Measurements from ENCODE around the gene DYNAP.

Gene DYNAP, protein sequence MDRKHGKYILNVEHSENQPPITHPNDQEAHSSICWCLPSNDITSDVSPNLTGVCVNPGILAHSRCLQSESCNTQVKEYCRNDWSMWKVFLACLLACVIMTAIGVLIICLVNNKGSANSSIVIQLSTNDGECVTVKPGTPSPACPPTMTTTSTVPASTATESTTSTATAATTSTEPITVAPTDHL

GRCh38 chr18:54590945-54591344 lies at the start of gene DYNAP:
DYNAP (plus strand) TSS chr18:54591245; CDS start chr18:54591283, 38 bp downstream.
- no peak for DNase-seq (ENCODE audit: low read depth in 2 of 2)

DNA sequence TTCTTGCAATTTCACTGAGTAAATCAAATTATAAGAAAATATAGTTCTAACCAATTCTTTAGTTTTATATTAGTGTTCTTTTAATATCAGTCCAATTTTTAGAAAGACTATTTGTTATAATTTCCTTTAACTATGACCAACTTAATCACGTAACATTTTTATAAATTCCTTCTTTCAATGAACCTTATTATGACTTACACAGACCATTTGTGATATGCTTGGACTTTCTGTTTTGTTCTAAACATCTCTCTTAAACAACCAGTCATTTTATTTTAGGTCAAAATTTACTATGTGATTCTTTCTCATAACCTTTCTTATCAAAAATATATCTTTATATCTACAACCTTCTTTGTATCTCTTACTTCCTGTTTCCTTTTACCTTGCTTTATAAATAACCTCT lies 39.5 kb upstream of the DYNAP start:
- no peak for DNase-seq (ENCODE audit: low read depth in 2 of 2)

- DNase-seq (ENCODE audit: low read depth in 2 of 2), result no peak
Observed at GRCh38 chr18:54555286-54555685, 35.8 kb upstream of the DYNAP start.

DNA sequence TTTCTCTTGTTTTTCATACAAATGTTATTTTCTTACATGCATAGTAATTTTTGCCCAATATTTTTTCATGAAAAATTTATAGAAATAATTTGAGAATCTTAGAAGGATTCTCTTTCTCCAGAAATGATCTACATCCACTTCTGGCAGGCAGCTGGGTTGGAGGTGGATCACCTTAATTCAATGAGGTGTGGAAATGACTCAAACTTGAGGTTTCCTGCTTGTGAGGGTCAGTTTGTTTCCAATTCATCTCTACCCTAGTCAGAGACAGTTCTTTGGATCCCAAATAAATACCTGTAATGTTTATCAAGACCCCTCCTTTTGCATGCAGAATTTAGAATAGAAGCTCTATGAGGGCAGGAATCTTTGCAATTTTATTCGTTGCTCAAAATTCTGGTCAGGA lies 35.0 kb upstream of the DYNAP start:
- no peak for DNase-seq (ENCODE audit: low read depth in 2 of 2)

DNA sequence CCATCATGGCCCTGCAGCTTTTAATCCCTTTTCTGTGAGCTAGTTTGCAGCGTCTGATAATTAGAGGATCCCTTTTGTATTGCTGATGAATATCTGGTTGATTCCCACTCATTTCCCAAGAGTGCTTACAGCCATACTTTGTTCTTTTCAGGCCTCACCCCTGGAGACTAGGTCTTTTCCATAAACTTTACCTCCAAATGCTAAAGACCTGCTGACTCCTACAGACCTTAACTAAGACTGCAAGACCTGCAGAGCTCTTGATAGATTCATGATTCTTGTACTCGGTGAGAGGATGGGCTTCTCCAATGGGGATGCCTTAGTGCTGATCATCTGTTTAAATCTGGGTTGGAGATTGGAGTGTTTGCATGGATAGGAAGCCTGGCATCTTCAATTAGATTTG lies 33.1 kb upstream of the DYNAP start:
- DNase-seq (ENCODE audit: low read depth in 2 of 2), result no peak

DNA sequence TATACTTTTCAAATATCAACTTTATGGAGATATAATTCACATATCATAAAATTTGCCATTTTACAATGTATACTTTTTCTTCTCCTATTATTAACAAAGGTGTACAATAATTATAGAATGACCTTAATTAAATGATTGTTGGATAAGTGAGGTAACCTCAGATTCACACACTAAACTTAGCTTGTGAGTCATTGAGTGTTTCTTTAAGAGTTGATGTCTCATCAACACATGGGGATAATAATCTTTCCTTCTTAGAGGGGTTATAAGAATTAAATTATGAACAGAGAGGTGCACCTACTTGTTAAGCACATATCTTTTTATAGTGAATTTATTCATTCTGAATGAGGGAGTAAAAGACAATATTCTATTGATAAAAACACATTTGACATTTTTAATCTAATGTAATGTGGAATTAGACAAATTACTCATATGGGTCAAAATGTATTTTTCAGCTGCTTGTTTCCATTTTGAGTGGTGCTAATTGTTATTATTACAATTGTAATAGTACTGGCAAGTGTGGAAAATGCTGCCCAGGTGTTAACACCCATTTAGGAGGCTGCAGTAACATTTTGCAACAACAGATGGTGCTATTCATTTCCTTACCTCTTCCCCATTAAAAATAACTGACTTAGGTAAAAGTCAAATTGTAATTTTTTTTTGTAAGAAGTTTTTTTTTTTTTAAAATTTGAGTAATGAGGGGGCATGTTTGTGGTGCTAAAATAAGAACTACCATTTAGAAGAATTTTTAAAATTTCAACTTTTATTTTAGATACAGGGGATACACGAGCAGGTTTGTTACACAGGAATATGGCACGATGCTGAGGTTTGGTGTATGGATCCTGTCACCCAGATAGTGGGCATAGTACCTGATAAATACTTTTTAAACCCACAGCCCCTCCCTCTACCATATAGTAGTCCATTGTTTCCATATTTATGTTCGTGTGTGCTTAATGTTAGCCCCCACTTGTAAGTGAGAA lies 32.1 kb upstream of the DYNAP start:
- no peak for DNase-seq (ENCODE audit: low read depth in 2 of 2)

GRCh38 chr18:54561706-54562267 lies 29.3 kb upstream of the DYNAP start:
- DNase-seq (ENCODE audit: low read depth in 2 of 2), result no peak

GRCh38 chr18:54580202-54580729 lies 10.8 kb upstream of the DYNAP start:
- no peak for DNase-seq (ENCODE audit: low read depth in 2 of 2)

- DNase-seq (ENCODE audit: low read depth in 2 of 2), result no peak
Observed at GRCh38 chr18:54584065-54584464, 7.0 kb upstream of the DYNAP start.

GRCh38 chr18:54585743-54586142 lies 5.3 kb upstream of the DYNAP start:
- no peak for DNase-seq (ENCODE audit: low read depth in 2 of 2)

GRCh38 chr18:54604211-54604610 lies 13.2 kb downstream of the DYNAP start:
- no peak for DNase-seq (ENCODE audit: low read depth in 2 of 2)

GRCh38 chr18:54606835-54607212 lies 15.8 kb downstream of the DYNAP start:
- DNase-seq (ENCODE audit: low read depth in 2 of 2), result no peak

DNA sequence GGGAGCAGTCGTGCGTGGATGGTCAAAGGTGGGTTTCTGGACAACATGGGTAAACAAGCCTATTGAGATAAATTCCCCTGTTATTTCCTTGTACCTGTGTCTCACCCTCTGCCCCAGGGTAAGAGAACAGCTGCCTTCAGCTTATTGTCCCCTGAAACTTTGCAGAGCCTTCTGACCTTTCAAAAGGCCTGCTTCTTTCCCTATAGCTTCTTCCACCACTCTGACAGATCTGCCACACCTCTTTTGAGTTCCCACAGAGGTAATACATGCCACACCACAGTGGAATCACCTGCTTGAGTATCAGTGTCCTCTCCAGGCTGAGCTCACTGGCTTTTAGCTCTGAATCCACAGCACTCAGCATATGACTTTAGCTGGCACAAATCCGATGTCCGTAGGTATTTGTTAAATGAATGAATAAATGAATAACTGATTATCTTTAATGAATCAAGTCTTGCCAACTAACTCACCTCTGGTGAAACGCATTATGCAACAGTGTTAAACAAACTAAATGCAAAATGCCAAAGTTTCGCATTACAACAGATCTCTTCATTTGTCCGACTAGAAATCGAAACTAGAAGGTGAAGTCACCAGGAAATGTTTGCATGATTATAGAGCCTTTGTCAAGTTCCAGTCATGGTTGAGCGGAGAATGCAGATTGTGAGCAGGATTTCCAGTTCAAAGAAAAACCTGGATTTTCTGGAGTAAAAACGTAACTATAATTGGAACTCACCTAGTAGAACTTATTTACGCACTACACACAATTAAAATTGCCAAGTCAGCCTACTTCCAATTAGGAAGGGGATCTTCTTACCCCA lies 16.4 kb downstream of the DYNAP start:
- no peak for DNase-seq (ENCODE audit: low read depth in 2 of 2)

DNA sequence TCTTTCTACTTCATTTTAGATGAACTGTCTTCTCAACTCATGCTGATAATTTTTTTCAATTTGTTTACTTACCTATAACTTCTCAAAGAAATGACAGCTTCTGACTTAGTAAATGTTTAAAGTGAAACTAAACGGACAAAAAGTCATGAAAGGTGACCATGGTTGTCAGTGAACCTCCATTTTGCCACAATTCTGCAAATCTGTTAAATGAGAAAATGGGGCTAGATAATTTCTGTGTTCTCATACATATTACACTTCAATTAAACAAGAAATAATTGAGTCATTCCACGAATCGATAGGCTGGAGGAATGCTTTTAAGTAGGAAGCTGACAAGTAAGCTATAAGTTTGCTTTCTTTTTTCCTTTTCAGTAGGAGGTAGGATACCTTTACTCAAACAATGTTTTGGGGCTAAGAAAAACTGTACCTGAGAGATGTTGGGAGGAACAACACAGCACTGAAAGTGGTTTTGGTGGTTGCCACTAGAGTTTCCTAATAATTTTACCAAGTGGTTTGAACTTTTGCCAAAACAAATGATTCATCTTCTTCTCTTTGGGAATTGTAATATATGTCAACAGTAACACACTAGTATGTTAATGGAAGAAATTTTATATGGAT lies 17.1 kb downstream of the DYNAP start:
- no peak for DNase-seq (ENCODE audit: low read depth in 2 of 2)

GRCh38 chr18:54611816-54612215 lies 20.8 kb downstream of the DYNAP start:
- no peak for DNase-seq (ENCODE audit: low read depth in 2 of 2)

DNA sequence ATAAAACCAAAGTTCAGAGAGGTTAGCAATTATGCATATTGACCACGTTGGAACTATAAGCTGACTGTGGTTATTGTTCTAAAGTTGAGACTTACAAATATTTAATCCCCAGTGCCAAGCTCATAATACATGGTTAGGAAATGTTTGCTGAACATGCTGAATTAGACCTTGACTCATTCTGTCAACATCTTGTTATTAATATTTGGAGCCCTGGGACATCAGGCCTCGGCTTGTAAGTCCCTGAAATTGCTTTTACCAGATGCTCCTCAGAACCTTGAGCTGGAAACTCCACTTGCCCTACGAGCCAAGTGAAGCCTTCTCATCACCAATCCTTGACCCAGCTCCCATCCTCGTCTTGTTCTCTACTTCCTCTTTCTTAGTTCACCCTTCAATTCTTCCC lies 21.2 kb downstream of the DYNAP start:
- DNase-seq (ENCODE audit: low read depth in 2 of 2), result no peak

DNA sequence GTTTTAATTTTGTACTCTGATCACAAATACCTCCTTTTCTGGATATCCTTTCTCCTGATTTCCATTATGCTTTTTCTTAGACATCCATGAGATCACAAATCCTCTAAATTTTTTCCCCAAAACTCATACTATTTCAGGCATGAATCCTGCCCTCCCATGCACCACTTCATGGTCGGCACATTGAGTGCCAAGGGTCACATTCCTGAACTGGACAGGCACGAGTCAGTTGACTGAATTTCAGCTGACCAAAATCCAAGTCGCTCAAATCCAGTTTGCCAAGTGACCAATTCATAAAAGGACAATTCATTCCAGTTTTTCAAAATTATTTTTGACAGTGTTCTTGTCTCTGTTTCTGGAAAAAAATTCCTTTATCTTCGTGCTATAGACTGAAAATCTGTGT lies 22.1 kb downstream of the DYNAP start:
- DNase-seq (ENCODE audit: low read depth in 2 of 2), result no peak

DNA sequence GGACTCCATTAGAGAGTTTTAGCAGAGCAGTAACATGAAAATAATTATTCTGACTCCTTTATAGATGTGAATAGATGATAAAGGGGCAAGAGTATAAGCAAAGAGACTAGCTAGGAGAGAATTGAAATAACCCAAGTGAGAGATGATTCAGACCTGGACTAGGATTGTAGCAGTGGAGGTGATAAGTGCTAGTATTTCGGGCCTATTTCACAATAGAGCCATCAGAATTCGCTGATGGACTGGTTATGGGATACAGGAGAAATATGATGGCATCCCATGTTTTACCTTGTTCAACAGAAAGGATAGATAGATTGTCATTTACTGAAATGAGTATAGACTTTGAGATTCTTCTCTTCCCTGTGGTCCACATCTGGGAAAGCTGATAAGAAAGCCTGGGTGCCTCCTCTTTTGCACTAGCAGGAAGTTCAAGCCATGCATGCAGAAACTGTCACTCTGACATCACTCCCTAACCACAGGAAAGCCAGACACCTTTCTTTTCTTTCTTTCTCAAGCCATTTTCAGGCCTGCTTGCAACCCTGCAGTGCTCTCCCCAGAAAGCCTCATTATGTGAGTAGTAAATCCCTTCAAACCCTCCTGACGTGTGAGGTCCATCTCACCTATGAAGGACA lies 25.3 kb downstream of the DYNAP start:
- DNase-seq (ENCODE audit: low read depth in 2 of 2), result no peak

- DNase-seq (ENCODE audit: low read depth in 2 of 2), result no peak
Observed at GRCh38 chr18:54622084-54622483, 31.0 kb downstream of the DYNAP start.

GRCh38 chr18:54626779-54627178 lies 35.7 kb downstream of the DYNAP start:
- no peak for DNase-seq (ENCODE audit: low read depth in 2 of 2)

- DNase-seq (ENCODE audit: low read depth in 2 of 2), result no peak
Observed at GRCh38 chr18:54630963-54631362, 39.9 kb downstream of the DYNAP start.

Measured in stimulated activated CD8-positive, alpha-beta memory T cell treated with anti-CD3 and anti-CD28 coated beads, Interleukin-2, amount 100 ng/mL, for 1 hour (primary cell).